Fibroblast of mammary gland (primary cell): ENCODE results near the gene PSMD10.
A peak's percentile ranks its signal among the peaks of the same experiment; 100 is the strongest.

ENCODE experiments used
- DNase-seq: peaks from one replicate; pipeline ENCODE4 v3.0.0-alpha.2; 2010; ENCODE audit warnings: low read depth
- H3K4me3 ChIP-seq: 2 replicates; pipeline ENCODE4 v1.5.1; 2011; ENCODE audit warnings: low read depth, mild to moderate bottlenecking, low read length, moderate library complexity; ENCODE audit not compliant: control insufficient read depth
- TF ChIP-seq, protein P1 (sequence below): conservative IDR thresholded peaks from 2 replicates; pipeline ENCODE4 v1.5.1; 2011; ENCODE audit warnings: low read depth, low read length, inconsistent platforms; ENCODE audit not compliant: control insufficient read depth, insufficient read depth

Gene PSMD10

DNA sequence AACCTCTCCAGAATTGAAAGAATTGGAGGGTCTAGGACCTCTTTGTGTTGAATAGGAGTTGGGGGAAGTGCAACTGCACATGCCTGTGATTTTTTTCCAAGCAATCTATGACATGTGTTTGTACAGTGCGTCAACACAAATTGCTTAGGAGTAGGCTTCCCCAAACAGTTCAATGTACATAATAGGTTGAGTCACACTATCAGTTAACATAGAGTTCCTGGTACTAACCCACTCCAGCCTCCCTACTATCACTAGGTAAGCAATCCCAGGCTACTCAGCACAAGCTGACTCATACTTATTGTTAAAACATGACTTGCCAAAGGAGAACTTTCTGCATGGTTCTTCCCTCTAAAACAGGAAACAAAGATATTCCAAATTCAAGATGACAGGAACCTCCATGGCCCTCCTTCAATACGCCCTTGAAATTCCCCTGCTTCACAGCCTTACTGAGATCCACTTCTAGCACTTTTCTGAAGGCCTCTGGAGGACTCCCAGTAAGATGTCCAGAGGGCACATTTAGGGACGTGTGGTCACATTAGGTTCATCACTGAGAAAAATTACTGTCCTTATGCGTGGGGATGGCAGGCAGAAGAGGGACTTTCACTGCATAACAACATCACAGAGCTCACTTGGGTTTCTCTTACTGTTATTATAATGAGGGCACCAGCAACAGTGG lies 54.9 kb downstream of the PSMD10 start:
- TF ChIP-seq, protein P1, sequence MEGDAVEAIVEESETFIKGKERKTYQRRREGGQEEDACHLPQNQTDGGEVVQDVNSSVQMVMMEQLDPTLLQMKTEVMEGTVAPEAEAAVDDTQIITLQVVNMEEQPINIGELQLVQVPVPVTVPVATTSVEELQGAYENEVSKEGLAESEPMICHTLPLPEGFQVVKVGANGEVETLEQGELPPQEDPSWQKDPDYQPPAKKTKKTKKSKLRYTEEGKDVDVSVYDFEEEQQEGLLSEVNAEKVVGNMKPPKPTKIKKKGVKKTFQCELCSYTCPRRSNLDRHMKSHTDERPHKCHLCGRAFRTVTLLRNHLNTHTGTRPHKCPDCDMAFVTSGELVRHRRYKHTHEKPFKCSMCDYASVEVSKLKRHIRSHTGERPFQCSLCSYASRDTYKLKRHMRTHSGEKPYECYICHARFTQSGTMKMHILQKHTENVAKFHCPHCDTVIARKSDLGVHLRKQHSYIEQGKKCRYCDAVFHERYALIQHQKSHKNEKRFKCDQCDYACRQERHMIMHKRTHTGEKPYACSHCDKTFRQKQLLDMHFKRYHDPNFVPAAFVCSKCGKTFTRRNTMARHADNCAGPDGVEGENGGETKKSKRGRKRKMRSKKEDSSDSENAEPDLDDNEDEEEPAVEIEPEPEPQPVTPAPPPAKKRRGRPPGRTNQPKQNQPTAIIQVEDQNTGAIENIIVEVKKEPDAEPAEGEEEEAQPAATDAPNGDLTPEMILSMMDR = no peak
- peak; percentile 86 for DNase-seq
- H3K4me3 ChIP-seq = no peak overlapping the region

DNA sequence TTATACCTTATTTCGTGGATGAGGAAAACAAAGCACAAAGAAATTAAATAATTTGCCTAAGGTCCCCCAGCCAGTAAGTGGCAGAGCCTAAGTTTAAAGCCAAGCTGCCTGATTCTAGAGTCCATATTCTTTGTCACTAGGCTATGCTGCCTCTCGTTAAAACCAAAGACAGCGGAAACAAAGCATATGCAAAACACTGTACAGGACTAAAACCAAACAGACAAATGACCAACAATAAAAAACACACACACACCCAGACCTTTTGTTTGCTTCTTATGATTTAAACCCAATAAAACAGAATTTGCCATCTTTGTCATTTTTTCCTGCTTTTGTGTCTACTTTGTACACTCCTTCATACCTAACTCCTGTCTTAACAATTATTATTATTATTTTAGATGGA lies 56.6 kb downstream of the PSMD10 start:
- no peak for DNase-seq
- no peak overlapping the region for H3K4me3 ChIP-seq
- TF ChIP-seq, protein P1 = no peak
